GM18867 (cell line): Measurements from ENCODE around the gene DYRK4.
A peak's percentile ranks its signal among the peaks of the same experiment; 100 is the strongest.
"Not testable (repeated sequence)": the region's sequence is repeated elsewhere in the genome, so short reads cannot be mapped to it uniquely, and the experiment has no call there.

ENCODE experiments used
- ATAC-seq: cut with Tn5 transposase; IDR thresholded peaks from one replicate; pipeline ENCODE4 v1.9.1; 2021; ENCODE audit warnings: mild to moderate bottlenecking, moderate library complexity; ENCODE audit not compliant: unreplicated experiment

Gene DYRK4

DNA sequence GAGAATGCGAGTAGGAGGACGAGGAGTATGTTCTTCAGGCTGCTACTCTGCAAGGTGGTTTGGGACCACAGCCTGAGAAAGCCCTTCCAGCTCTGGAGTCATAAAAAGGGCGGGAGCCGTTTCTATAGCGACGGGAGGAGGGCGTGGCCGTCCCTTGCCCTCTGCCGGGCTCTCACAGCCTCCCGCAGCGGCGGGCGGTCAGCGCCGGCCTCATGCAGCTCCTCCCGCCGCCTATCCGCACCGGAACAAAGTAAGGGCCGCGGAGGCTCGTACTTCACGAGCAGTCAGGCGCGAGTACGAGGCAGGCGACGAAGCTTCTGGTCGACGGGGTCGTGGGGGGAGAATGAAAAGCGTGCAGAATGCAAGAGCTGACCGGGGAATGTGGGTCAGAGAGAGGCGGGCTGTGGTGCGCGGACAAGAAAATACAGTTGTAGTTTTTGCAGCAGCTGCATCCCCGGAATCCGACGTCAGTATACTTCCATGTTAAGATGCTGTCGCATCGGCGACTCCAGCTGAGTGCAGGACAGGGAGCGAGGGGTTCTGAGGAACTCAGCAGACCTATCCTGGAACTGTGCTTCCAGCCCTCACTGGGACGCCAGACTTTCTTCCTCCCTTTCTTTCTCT lies at the start of gene DYRK4:
DYRK4 (plus strand) TSS at position 175 of the 624 bp plus-strand sequence; CDS start at position 213, 38 bp downstream.
- no peak for ATAC-seq

DNA sequence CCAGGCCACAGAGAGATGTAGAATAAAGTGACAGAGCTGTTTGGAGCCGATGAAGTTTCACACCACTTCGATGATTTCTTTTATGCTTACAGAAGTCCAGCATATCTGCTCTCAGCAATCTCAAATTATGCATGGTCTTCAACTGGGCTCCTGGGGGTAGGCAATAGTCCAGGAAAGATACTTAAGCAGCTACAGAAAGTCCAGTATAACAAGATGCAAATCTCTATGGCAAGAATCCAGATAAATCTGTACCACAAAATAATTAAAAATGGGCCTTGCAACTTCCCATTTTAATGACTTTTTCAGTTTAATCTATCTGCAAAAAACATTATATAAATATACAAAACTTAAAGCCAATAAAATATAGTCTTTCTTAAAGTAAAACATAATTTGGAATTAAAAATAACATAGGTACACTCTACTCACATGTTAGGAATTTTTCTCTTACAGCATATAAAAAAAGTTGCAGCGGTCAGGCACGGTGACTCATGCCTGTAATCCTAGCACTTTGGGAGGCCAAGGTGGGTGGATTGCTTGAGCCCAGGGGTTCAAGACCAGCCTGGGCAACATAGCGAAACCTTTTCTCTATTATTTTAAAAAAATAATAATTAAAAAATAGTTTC lies 43.8 kb upstream of the DYRK4 start:
- ATAC-seq = no peak

DNA sequence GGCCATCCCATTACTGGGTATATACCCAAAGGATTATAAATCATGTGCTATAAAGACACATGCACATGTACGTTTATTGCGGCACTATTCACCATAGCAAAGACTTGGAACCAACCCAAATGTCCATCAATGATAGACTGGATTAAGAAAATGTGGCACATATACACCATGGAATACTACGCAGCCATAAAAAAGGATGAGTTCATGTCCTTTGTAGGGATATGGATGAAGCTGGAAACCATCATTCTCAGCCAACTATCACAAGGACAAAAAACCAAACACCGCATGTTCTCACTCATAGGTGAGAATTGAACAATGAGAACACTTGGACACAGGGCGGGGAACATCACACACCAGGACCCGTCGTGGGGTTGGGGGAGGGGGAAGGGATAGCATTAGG lies 38.6 kb upstream of the DYRK4 start:
- ATAC-seq = not testable (repeated sequence)

- no peak for ATAC-seq
These were observed 35.0 kb upstream of the DYRK4 start for GRCh38 chr12:4526923-4527546.

DNA sequence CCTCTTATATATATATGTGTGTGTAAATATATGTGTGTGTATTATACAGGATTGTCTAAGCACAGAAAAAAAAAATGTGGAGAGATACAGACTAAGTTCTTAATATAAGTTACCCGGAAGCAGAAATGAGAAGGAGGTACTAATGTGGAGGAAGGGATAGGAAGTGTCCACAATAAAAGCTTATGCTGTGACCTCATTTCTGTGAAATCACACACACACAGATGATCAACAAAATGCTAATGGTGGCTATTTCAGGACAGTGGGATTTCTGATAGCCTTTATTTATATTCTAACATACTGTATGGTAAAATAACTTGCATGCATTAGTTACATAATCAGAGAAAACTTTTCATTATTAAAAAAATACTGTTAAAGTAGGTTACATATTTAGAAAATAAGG lies 31.8 kb upstream of the DYRK4 start:
- no peak for ATAC-seq

- ATAC-seq = no peak
These were observed 30.9 kb upstream of the DYRK4 start for GRCh38 chr12:4530982-4531586.

DNA sequence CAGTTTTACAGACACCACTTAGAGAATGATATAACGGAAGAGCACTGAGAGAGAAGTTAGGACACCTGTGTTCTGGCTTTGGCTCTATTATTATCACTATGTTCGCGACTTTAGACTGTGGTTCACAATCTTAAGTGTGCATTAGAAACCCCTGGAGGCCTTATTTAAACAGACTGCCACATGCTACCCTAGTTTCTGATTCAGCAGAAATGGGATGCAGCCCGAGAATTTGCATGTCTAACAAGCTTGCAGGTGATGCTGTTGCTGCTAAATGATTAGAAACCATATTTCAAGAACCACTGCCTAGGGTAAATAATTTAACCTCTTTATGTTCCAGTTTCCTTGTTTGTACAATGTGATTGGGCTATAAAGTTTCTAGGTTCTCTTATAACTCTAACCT lies 26.9 kb upstream of the DYRK4 start:
- peak; percentile 53 for ATAC-seq

GRCh38 chr12:4535871-4536270 lies 26.1 kb upstream of the DYRK4 start:
- ATAC-seq = no peak

DNA sequence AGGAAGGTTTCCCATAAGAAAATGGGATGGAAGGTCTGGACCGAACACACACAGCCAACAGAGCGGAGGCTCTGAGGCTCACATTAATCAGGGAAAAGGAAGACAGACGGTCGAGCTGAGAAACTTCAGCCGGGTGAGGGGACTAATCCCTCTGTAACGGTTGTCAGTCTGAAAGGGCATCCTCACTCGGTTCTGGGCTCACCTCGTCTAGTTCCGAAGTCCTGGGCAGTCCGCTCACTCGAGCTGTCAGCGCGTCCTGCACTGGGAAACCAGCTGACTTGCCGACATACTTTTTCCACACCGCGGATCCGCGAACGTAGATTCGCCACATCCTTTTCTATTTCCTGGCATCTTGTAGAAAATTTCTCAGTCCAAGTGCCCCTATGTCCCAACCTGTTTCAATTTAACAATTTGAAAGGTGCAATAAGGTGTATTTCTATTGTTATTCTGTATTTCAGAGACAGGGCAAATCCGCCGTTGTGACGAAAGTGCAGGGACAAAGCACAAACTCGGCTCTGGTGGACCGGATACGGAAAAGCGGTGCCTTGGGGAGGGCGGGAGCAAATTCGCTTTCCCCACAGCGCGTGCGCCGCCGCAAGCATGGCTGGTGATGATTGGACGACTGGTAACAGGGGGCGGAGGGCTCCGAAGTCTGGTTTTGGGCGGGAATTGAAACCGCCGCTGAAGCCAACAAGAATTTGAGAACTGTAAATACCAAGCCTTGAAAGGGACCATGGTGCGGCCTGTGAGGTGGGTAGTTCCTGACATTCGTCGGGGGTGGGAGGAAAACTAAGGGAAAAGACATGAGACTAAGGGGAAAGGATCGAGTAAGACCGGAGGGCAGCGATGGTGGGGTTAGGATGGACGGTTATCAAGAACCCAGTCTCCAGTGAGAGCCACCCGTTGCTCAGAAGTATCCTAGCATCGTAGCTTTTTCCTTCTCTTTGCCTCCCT lies 23.5 kb upstream of the DYRK4 start, which contains the start of gene RAD51AP1:
RAD51AP1 (plus strand) TSS at position 684 of the 954 bp plus-strand sequence; CDS start at position 734, 50 bp downstream.
- ATAC-seq = peak; percentile 84

DNA sequence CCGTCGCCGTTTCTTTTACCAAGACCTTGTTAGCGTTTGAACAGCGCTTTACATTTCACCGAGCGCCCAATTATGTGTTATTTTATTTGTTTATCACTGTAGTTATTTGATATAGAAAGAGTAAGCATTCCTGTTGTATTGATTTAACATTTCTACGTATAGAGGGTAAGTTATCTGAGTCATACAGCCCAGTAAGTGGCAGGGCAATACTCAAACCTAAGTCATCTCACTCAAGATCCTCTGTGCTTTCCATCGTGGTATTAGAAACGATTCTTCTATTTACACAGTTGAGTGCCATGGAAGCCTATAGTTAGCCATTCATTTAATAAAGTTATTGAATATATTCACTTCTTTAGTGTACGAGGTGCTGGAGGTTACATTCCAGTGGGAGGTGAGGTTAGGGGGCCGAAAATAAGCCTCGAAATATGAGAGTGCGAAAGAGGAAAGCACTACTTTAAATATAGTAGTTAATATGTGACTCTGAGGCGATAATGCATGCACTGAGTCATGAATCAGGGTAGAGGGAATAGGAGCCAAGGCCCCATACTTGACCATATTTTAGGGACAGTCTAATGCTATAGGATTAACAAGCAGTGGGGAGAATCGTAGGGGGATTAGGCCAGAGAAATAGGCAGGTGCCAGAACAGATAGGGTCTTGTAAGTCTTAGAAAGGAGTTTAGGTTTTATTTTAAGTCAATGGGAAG lies 22.7 kb upstream of the DYRK4 start:
- ATAC-seq = no peak

GRCh38 chr12:4540170-4540569 lies 21.8 kb upstream of the DYRK4 start:
- ATAC-seq = no peak

DNA sequence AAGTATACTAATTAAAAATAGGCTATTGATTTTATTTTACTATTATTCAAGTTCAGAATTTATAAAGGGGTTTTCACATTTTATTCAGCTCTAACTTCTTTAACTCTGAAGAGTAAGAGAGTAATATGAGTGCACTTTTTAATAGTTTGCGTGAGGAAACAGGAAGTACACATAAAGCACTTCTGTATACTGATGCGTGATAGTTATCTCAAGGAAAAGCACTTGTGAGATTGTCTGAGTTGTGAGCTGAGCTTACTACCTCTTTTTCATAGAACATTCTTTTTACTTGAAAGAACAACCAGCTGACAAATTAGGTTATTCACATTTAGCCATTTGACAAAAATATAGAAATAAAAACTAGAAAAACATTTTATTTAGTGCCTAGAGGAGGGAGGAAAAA lies 21.4 kb upstream of the DYRK4 start:
- ATAC-seq = no peak

DNA sequence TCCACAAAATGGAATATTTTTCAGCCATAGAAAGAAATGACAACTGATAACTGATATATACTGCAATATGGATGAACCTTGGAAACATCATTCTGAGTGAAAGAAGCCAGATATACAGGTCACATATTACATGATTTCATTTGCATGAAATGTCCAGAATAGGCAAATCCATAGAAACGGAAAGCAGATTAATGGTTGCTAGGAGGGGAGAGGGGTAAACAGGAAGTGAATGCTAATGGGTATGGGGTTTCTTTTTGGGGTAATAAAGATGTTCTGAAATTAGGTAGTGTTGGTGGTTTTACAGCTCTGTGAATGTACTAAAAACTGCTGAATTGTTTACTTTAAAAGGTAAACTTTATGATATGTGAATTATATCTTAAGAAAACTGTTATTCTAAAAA lies 16.8 kb upstream of the DYRK4 start:
- no peak for ATAC-seq

DNA sequence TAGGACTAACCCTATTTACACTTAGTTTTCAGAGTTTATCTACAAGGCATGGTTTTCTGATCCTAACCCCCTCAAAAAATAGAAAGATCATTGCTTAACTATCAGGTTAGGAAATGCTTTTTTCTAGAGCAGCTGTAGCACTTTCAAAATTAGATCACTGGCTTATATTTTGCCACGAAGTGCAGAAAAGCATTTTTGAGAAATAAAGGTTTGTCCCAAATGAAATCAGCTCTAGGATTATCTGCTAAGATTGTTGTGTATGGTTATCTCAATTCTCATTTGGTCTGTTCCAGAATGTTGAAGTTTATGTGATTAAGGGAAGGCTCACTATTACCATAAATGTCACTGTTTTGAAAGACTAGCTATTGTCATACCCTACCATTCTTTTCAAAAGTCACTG lies 9.8 kb upstream of the DYRK4 start:
- no peak for ATAC-seq

GRCh38 chr12:4553943-4554342 lies 8.1 kb upstream of the DYRK4 start:
- ATAC-seq = no peak

- no peak for ATAC-seq
These were observed 6.2 kb upstream of the DYRK4 start for GRCh38 chr12:4555804-4556203.

GRCh38 chr12:4556735-4557530 lies 5.1 kb upstream of the DYRK4 start:
- no peak for ATAC-seq

DNA sequence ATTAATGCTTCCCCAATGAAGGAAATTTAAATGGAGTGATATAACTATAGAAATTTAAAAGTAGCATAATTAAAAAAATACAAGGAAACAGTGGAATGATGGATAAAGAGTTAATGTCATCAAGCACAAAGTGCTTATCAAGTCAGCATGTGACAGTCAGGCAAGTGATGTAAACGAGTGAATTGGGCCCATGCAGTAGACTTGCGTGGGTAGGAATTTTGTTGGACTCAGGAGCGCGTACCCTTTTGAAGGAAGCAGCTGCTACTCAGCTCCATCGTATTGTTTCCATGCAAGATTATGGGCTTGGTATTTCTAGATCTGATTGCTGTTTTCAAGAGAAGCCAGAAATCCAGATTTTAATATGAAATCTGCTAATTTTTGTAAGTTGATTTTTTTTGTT lies 4.4 kb upstream of the DYRK4 start:
- no peak for ATAC-seq

- ATAC-seq = no peak
These were observed 3.8 kb upstream of the DYRK4 start for GRCh38 chr12:4558171-4558570.
